ENCODE measurements around the gene PLBD1. TPM values are rescaled to one million over a fixed set of nuclear protein-coding genes. Genes with fewer than 3 reads are reported as not detected.

PLBD1 gene
- total RNA-seq, 1 donor: 4.7 TPM

DNA sequence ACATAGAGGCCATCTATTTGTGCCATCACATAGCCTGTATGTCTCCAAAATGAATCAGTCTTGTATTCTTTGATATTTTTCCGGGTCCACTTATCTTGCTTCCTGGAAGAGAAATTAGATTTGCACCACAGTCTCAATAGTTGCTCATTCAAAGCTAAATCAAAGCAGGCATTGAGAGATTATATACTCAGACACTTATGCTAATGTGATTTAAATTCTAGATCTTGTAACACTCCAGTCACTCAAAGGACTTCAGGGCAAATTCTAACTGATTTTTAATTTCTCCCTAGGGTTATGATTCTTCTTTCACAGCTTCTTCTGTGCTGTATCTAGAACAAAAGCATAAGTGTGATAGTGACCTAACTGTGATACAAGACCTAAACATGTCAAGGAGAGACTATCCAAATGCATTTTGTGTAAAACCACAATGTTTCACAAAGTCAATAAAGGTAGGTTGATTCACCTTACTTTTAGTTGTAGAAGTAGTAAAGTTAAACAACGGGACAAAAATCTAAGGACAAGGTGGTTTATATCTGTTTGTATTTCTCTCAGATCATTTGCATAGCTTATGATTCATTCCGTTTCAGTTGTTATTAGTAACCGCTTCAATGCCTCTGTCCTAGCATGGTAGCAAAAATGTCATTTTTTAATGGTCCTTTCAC is 26.8 kb downstream of the PLBD1 start:
- H3K9me3 ChIP-seq (ENCODE audit: low read depth, low read length): no peaks in the 10 kb centered on the region
- DNase-seq (ENCODE audit: insufficient read length, low spot score, missing footprints): no peak
- no peak overlapping the region for H2AFZ ChIP-seq (ENCODE audit: low read length)
- H3K27me3 ChIP-seq (ENCODE audit: insufficient read depth, low read length): no peaks in the 10 kb centered on the region
- H4K20me1 ChIP-seq (ENCODE audit: insufficient read depth, low read length): no peaks in the 10 kb centered on the region
- H3K4me3 ChIP-seq (ENCODE audit: insufficient read depth, low read length): no peak overlapping the region
- H3K4me1 ChIP-seq (ENCODE audit: insufficient read depth, low read length): no peaks in the 10 kb centered on the region
- no peak overlapping the region for H3K4me2 ChIP-seq (ENCODE audit: insufficient read depth, low read length)
- H3K36me3 ChIP-seq (ENCODE audit: insufficient read depth, low read length): no peaks in the 10 kb centered on the region
- no peak overlapping the region for H3K27ac ChIP-seq (ENCODE audit: low read depth, low read length)
- no peaks in the 10 kb centered on the region for H3K79me2 ChIP-seq (ENCODE audit: insufficient read depth, low read length)
- TF ChIP-seq, protein P1, sequence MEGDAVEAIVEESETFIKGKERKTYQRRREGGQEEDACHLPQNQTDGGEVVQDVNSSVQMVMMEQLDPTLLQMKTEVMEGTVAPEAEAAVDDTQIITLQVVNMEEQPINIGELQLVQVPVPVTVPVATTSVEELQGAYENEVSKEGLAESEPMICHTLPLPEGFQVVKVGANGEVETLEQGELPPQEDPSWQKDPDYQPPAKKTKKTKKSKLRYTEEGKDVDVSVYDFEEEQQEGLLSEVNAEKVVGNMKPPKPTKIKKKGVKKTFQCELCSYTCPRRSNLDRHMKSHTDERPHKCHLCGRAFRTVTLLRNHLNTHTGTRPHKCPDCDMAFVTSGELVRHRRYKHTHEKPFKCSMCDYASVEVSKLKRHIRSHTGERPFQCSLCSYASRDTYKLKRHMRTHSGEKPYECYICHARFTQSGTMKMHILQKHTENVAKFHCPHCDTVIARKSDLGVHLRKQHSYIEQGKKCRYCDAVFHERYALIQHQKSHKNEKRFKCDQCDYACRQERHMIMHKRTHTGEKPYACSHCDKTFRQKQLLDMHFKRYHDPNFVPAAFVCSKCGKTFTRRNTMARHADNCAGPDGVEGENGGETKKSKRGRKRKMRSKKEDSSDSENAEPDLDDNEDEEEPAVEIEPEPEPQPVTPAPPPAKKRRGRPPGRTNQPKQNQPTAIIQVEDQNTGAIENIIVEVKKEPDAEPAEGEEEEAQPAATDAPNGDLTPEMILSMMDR (IDR thresholded peaks at IDR 0.05; ENCODE audit: extremely low read depth, low read depth, low read length): no peak

DNA sequence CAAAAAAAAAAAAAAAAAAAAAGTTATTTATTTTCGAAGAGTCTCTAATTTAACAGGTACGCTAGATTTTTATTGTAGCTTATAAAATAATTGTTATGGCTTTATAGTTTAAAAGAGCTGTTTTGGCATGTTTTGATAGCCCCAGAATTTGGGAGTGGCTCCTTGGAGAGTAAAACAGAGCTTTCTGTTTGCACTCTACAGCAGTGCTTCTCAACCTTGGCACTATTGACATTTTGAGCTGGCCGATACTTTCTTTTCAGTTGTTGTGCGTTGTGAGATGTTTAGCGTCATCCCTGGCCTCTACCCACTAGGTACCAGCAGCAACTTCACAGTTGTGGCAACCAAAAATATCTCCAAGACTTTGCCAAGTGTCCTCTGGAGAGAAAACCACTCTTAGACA is 30.6 kb downstream of the PLBD1 start:
- no peaks in the 10 kb centered on the region for H3K79me2 ChIP-seq (ENCODE audit: insufficient read depth, low read length)
- no peaks in the 10 kb centered on the region for H3K9me3 ChIP-seq (ENCODE audit: low read depth, low read length)
- no peaks in the 10 kb centered on the region for H3K4me1 ChIP-seq (ENCODE audit: insufficient read depth, low read length)
- no peak for DNase-seq (ENCODE audit: insufficient read length, low spot score, missing footprints)
- H2AFZ ChIP-seq (ENCODE audit: low read length): no peak overlapping the region
- no peak overlapping the region for H3K27ac ChIP-seq (ENCODE audit: low read depth, low read length)
- no peaks in the 10 kb centered on the region for H3K27me3 ChIP-seq (ENCODE audit: insufficient read depth, low read length)
- TF ChIP-seq, protein P1 (IDR thresholded peaks at IDR 0.05; ENCODE audit: extremely low read depth, low read depth, low read length): no peak
- no peaks in the 10 kb centered on the region for H3K36me3 ChIP-seq (ENCODE audit: insufficient read depth, low read length)
- no peak overlapping the region for H3K4me2 ChIP-seq (ENCODE audit: insufficient read depth, low read length)
- H3K4me3 ChIP-seq (ENCODE audit: insufficient read depth, low read length): no peak overlapping the region
- H4K20me1 ChIP-seq (ENCODE audit: insufficient read depth, low read length): no peaks in the 10 kb centered on the region

DNA sequence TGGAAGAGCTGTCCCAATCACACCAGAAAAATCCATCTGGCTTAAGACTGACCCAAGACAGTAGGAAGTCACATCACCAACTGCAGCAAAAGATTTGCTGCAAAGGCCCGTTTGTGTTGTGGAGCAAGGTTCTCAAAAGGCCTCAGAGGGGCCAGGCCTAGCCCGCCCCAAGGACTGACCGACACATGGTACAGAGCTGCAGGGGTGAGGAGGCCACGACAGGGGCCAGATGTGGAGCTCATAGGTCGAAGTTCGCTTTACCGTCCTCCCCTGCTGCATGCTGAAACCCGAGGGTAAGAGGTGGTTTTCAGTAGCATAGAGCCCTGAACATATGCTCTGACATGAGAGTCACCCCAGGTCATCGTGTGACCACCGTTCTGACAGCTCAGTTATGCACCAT is 35.5 kb downstream of the PLBD1 start:
- H3K27ac ChIP-seq (ENCODE audit: low read depth, low read length): no peak overlapping the region
- no peak overlapping the region for H2AFZ ChIP-seq (ENCODE audit: low read length)
- no peaks in the 10 kb centered on the region for H3K27me3 ChIP-seq (ENCODE audit: insufficient read depth, low read length)
- TF ChIP-seq, protein P1 (IDR thresholded peaks at IDR 0.05; ENCODE audit: extremely low read depth, low read depth, low read length): no peak
- no peak for DNase-seq (ENCODE audit: insufficient read length, low spot score, missing footprints)
- H3K9me3 ChIP-seq (ENCODE audit: low read depth, low read length): no peaks in the 10 kb centered on the region
- H3K4me2 ChIP-seq (ENCODE audit: insufficient read depth, low read length): no peak overlapping the region
- H3K4me1 ChIP-seq (ENCODE audit: insufficient read depth, low read length): no peaks in the 10 kb centered on the region
- H3K36me3 ChIP-seq (ENCODE audit: insufficient read depth, low read length): no peaks in the 10 kb centered on the region
- H4K20me1 ChIP-seq (ENCODE audit: insufficient read depth, low read length): no peaks in the 10 kb centered on the region
- H3K79me2 ChIP-seq (ENCODE audit: insufficient read depth, low read length): no peaks in the 10 kb centered on the region
- H3K4me3 ChIP-seq (ENCODE audit: insufficient read depth, low read length): no peak overlapping the region

DNA sequence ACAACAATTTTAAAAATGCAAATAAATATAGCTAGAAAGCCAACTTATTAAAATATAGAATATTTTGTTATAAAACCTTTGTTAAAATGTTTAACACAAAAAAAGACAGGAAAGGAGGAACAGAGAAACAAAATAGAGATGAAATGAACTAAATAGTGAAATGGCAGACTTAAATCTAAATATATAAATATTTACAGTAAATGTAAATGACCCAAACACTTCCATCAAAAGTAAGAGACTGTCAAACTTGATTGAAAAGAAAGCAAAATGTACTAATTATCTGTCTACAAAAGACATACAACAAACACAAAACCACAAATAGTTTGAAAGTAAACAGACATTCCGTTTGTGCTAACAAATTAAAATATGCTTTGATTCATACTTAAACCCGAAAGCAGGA is 41.7 kb downstream of the PLBD1 start:
- TF ChIP-seq, protein P1 (IDR thresholded peaks at IDR 0.05; ENCODE audit: extremely low read depth, low read depth, low read length): no peak
- no peaks in the 10 kb centered on the region for H4K20me1 ChIP-seq (ENCODE audit: insufficient read depth, low read length)
- H3K36me3 ChIP-seq (ENCODE audit: insufficient read depth, low read length): no peaks in the 10 kb centered on the region
- no peak overlapping the region for H2AFZ ChIP-seq (ENCODE audit: low read length)
- no peak overlapping the region for H3K4me2 ChIP-seq (ENCODE audit: insufficient read depth, low read length)
- no peak overlapping the region for H3K27ac ChIP-seq (ENCODE audit: low read depth, low read length)
- H3K79me2 ChIP-seq (ENCODE audit: insufficient read depth, low read length): no peaks in the 10 kb centered on the region
- no peak overlapping the region for H3K4me3 ChIP-seq (ENCODE audit: insufficient read depth, low read length)
- no peaks in the 10 kb centered on the region for H3K27me3 ChIP-seq (ENCODE audit: insufficient read depth, low read length)
- H3K4me1 ChIP-seq (ENCODE audit: insufficient read depth, low read length): no peaks in the 10 kb centered on the region
- peaks cover 3% of the 10 kb centered on the region for H3K9me3 ChIP-seq (ENCODE audit: low read depth, low read length)
- DNase-seq (ENCODE audit: insufficient read length, low spot score, missing footprints): no peak

Data from osteoblast (primary cell).